HepG2 (cell line): ENCODE results near the gene DCHS2. TPM values are rescaled to one million over a fixed set of nuclear protein-coding genes. Genes with fewer than 3 reads are reported as not detected.

Source experiments
- ATAC-seq: fragments of 200-7000 bp; cut with Tn5 transposase; 3 replicates; pipeline ENCODE4 v1.9.1; 2020; ENCODE audit warnings: mild to moderate bottlenecking, moderate library complexity
- BruUV-seq: library from RNA; stranded (reverse); fragments of 400-500 nt; replicated peaks from 2 replicates; lab custom pipeline; 2021; lab: Mats Ljungman, UMichigan
- CTCF ChIA-PET: fragments of 300-600 bp; formaldehyde crosslinking; extraction: SDS; loops from one replicate; lab custom pipeline; 2021; ENCODE audit warnings: low total read pairs, inconsistent platforms, low intra/inter-chr PET ratio; lab: Yijun Ruan, JAX
- POLR2A ChIA-PET: fragments of 350-600 bp; sonication (Branson Sonifier 250); formaldehyde crosslinking; loops from one replicate; lab custom pipeline; 2020; ENCODE audit warnings: antibody characterized with exemption, inconsistent platforms; lab: Yijun Ruan, JAX
- DNase-seq: peaks from one replicate; pipeline ENCODE4 v3.0.0-alpha.2; 2015; ENCODE audit warnings: low spot score
- FAIRE-seq: peaks from 3 replicates; lab custom pipeline; 2011; peaks lifted over from hg19 to GRCh38; lab: Jason Lieb, UNC
- H2AFZ ChIP-seq: one replicate; pipeline ENCODE4 v1.6.1; 2011; ENCODE audit warnings: low read length, inconsistent platforms
- H3K27ac ChIP-seq: fragments of 300-600 bp; 3 replicates; pipeline ENCODE4 v1.8.0; 2011; ENCODE audit warnings: mixed run types, mild to moderate bottlenecking, mixed read lengths, low read length, inconsistent platforms; ENCODE audit not compliant: insufficient read depth; ENCODE audit errors: extremely low read length
- H3K27me3 ChIP-seq, 2 experiments: fragments of 200-600 bp in 1 of 2; 2 replicates in 1 of 2; 3 replicates in 1 of 2; pipeline versions ENCODE4 v1.6.0 to v1.8.0; 2011; ENCODE audit warnings: low read length in 2 of 2, mild to moderate bottlenecking in 2 of 2, moderate library complexity in 2 of 2, inconsistent platforms in 1 of 2; ENCODE audit not compliant: insufficient read depth in 2 of 2, control insufficient read depth in 1 of 2
- H3K36me3 ChIP-seq, 2 experiments: fragments of 200-600 bp in 1 of 2; replicated peaks in 1 of 2; 2 replicates in 1 of 2; 3 replicates in 1 of 2; pipeline versions ENCODE4 v1.5.1 to v1.8.0; 2011; ENCODE audit warnings: low read length in 2 of 2, inconsistent platforms in 1 of 2; ENCODE audit not compliant: insufficient read depth in 2 of 2, control insufficient read depth in 1 of 2
- H3K4me1 ChIP-seq: 2 replicates; pipeline ENCODE4 v1.5.1; 2012; ENCODE audit warnings: low read length, inconsistent platforms; ENCODE audit not compliant: insufficient read depth
- H3K4me2 ChIP-seq: 2 replicates; pipeline ENCODE4 v1.6.0; 2011; ENCODE audit warnings: low read depth, low read length, inconsistent platforms
- H3K4me3 ChIP-seq, 3 experiments: fragments of 200-600 bp in 1 of 3; sonication (generic), shearing (Covaris generic) in 1 of 3; replicated peaks in 1 of 3; 2 replicates each; pipeline ENCODE4 v1.5.1; 2011 to 2016; ENCODE audit warnings: low read length in 3 of 3, inconsistent platforms in 2 of 3, low read depth in 2 of 3, mild to moderate bottlenecking in 2 of 3, control low read depth in 1 of 3, mixed read lengths in 1 of 3; ENCODE audit not compliant: insufficient read depth in 1 of 3
- H3K79me2 ChIP-seq: one replicate; pipeline ENCODE4 v1.6.1; 2011; ENCODE audit warnings: low read length, inconsistent platforms; ENCODE audit not compliant: insufficient read depth
- H3K9ac ChIP-seq: 2 replicates; pipeline ENCODE4 v1.6.0; 2011; ENCODE audit warnings: mild to moderate bottlenecking, low read depth, low read length, inconsistent platforms; ENCODE audit not compliant: insufficient read depth
- H3K9me3 ChIP-seq: 2 replicates; pipeline ENCODE4 v1.5.1; 2012; ENCODE audit warnings: mild to moderate bottlenecking, low read length
- H4K20me1 ChIP-seq: 2 replicates; pipeline ENCODE4 v1.6.0; 2011; ENCODE audit warnings: inconsistent platforms, mild to moderate bottlenecking, low read length, moderate library complexity; ENCODE audit not compliant: insufficient read depth
- ATF3 ChIP-seq: sonication (generic); formaldehyde crosslinking; IDR thresholded peaks from 2 replicates; pipeline ENCODE4 v1.4.0; 2020; ENCODE audit warnings: missing genetic modification reagents
- DR1 ChIP-seq: sonication (generic); formaldehyde crosslinking; IDR thresholded peaks from 2 replicates; pipeline ENCODE4 v1.8.0; 2021; ENCODE audit warnings: mild to moderate bottlenecking, missing genetic modification reagents, inconsistent platforms
- GZF1 ChIP-seq: sonication (generic); formaldehyde crosslinking; IDR thresholded peaks from 2 replicates; pipeline ENCODE4 v1.5.1; 2020; ENCODE audit warnings: mild to moderate bottlenecking, missing genetic modification reagents
- HCFC1 ChIP-seq: fragments of 150-350 bp; IDR thresholded peaks from 2 replicates; pipeline ENCODE4 v1.6.1; 2014; ENCODE audit warnings: low read depth, low read length
- MTA1 ChIP-seq: sonication (generic); formaldehyde crosslinking; IDR thresholded peaks from 2 replicates; pipeline ENCODE4 v1.4.0; 2020; ENCODE audit warnings: missing genetic modification reagents, mild to moderate bottlenecking, borderline replicate concordance
- RFXANK ChIP-seq: IDR thresholded peaks from 2 replicates; pipeline ENCODE4 v1.6.1; 2016
- SNAPC5 ChIP-seq: sonication (generic); formaldehyde crosslinking; IDR thresholded peaks from 2 replicates; pipeline ENCODE4 v1.8.1; 2023; ENCODE audit warnings: mild to moderate bottlenecking, missing genetic modification reagents, borderline replicate concordance
- TFDP2 ChIP-seq: sonication (generic); formaldehyde crosslinking; IDR thresholded peaks from 2 replicates; pipeline ENCODE4 v1.4.0; 2020; ENCODE audit warnings: missing genetic modification reagents
- ZBTB25 ChIP-seq: IDR thresholded peaks from 2 replicates; pipeline ENCODE4 v1.6.1; 2018; ENCODE audit warnings: missing genetic modification reagents
- ZBTB43 ChIP-seq: sonication (generic); formaldehyde crosslinking; conservative IDR thresholded peaks from 2 replicates; pipeline ENCODE4 v1.4.0; 2020; ENCODE audit warnings: missing genetic modification reagents
- ZNF160 ChIP-seq: sonication (generic); formaldehyde crosslinking; IDR thresholded peaks from 2 replicates; pipeline ENCODE4 v1.8.0; 2022; ENCODE audit warnings: mild to moderate bottlenecking, inconsistent platforms, missing genetic modification reagents
- ZNF282 ChIP-seq: fragments of 450-650 bp; IDR thresholded peaks from 2 replicates; pipeline ENCODE4 v1.6.1; 2018; ENCODE audit not compliant: partially characterized antibody
- ZNF34 ChIP-seq: sonication (generic); formaldehyde crosslinking; IDR thresholded peaks from 2 replicates; pipeline ENCODE4 v1.4.0; 2020; ENCODE audit warnings: mild to moderate bottlenecking, missing genetic modification reagents, borderline replicate concordance
- ZNF432 ChIP-seq: sonication (generic); formaldehyde crosslinking; IDR thresholded peaks from 2 replicates; pipeline ENCODE4 v1.5.0; 2020; ENCODE audit warnings: missing genetic modification reagents, mild to moderate bottlenecking, borderline replicate concordance
- ZNF644 ChIP-seq: IDR thresholded peaks from 2 replicates; pipeline ENCODE4 v1.6.1; 2016; ENCODE audit warnings: low read depth
- WGBS: methylation state at CpG from one replicate; pipeline ENCODE4 v1.1.6; 2017; ENCODE audit warnings: low lambda C conversion rate; 5-methylcytosine and 5-hydroxymethylcytosine counted together
- in situ Hi-C: cut with HindIII; loops from 2 replicates; pipeline ENCODE4 v1.10.0; 2017; ENCODE audit warnings: low pct_unique_long_range_greater_than_20kb; ENCODE audit not compliant: extremely low pct_ligation_motif_present
- intact Hi-C: fragments of 100-400 bp; cut with micrococcal nuclease; formaldehyde crosslinking; loops from one replicate; pipeline ENCODE4 v1.10.0; 2022; ENCODE audit not compliant: unreplicated experiment
- polyA plus RNA-seq, 8 experiments: library from polyadenylated mRNA; depleted of rRNA in 3 of 8; stranded (reverse) in 7 of 8; unstranded in 1 of 8; fragments of >200 nt; fragmentation: Illumina TruSeq in 4 of 8; extraction: Trizol in 4 of 8; gene quantifications; 2 replicates each; pipeline versions ENCODE4 v1.2.1 to v1.2.3, GENCODE V29; 2011 to 2016; ENCODE audit warnings: low read depth in 4 of 8, missing spikeins in 1 of 8, mixed read lengths in 1 of 8; ENCODE audit not compliant: insufficient read depth in 1 of 8
- total RNA-seq, 5 experiments: library from RNA; depleted of rRNA; stranded (reverse); fragments of >200 nt; fragmentation: Illumina TruSeq; extraction: Trizol; gene quantifications; 2 replicates each; pipeline ENCODE4 v1.2.3, GENCODE V29; 2016; ENCODE audit warnings: low read depth in 1 of 5

Gene DCHS2
- total and polyA plus RNA-seq, 2 of the 13 experiments (the other 11 are each of a cell fraction or from before 2014, with no cell fraction given) = 0.03 TPM; not detected in 1

- FAIRE-seq = no peak
Measured at GRCh38 chr4:154473497-154473896, 18.1 kb downstream of the DCHS2 start.

GRCh38 chr4:154472858-154473257 lies 18.7 kb downstream of the DCHS2 start:
- ChIA-PET CTCF (no interaction called here), POLR2A (no interaction called here)
- peaks cover 19% of the 10 kb centered on the region for H3K4me1 ChIP-seq
- H3K4me2 ChIP-seq = no peak overlapping the region
- H3K27ac ChIP-seq = no peak overlapping the region
- H3K27me3 ChIP-seq = no peaks in the 10 kb centered on the region
- H3K79me2 ChIP-seq = no peaks in the 10 kb centered on the region
- no peaks in the 10 kb centered on the region for H3K36me3 ChIP-seq
- in situ Hi-C loops = no loop called here
- no peak overlapping the region for H3K9ac ChIP-seq
- ATAC-seq = no peak
- 67% methylated on average over 1 of the region's 1 CpG for WGBS
- no peak overlapping the region for H3K4me3 ChIP-seq
- no peak for TF ChIP-seq ZNF282
- TF ChIP-seq SNAPC5 = no peak
- no peak for TF ChIP-seq HCFC1
- TF ChIP-seq ZNF34 (CRISPR knock-in tag) = no peak
- no peak for TF ChIP-seq RFXANK (CRISPR knock-in tag)
- no peak for TF ChIP-seq ZNF432 (CRISPR knock-in tag)
- TF ChIP-seq ZBTB43 = no peak
- no peak for TF ChIP-seq MTA1 (CRISPR knock-in tag)
- TF ChIP-seq TFDP2 = no peak
- no peak for TF ChIP-seq ZNF644
- no peak for TF ChIP-seq DR1 (CRISPR knock-in tag)
- TF ChIP-seq ATF3 (CRISPR knock-in tag) = no peak
- intact Hi-C loops = no loop called here
- H4K20me1 ChIP-seq = no peaks in the 10 kb centered on the region
- H3K9me3 ChIP-seq = no peaks in the 10 kb centered on the region
- no TSS peak for BruUV-seq
- no peak for FAIRE-seq
- no peak for DNase-seq
- no peak overlapping the region for H2AFZ ChIP-seq

More at GRCh38 chr4:154473497-154473896, 18.1 kb downstream of the DCHS2 start:
- POLR2A ChIA-PET = no interaction called here
- Histone ChIP-seq H4K20me1 (no peaks in the 10 kb centered on the region), H2AFZ (no peak overlapping the region), H3K4me3 (no peak overlapping the region), H3K9me3 (no peaks in the 10 kb centered on the region), H3K27ac (no peak overlapping the region), H3K4me1 (peaks cover 19% of the 10 kb centered on the region), H3K79me2 (no peaks in the 10 kb centered on the region), H3K36me3 (no peaks in the 10 kb centered on the region), H3K4me2 (no peak overlapping the region), H3K9ac (no peak overlapping the region), H3K27me3 (no peaks in the 10 kb centered on the region)
- BruUV-seq = no TSS peak
- CTCF ChIA-PET = no interaction called here
- ATAC-seq = no peak
- WGBS = 64% methylated on average over 6 of the region's 6 CpGs
- TF ChIP-seq ZBTB25 (CRISPR knock-in tag) = no peak
- TF ChIP-seq GZF1 (CRISPR knock-in tag) = no peak
- TF ChIP-seq ZNF160 (CRISPR knock-in tag) = no peak
- in situ Hi-C loops = no loop called here
- no peak for DNase-seq
- intact Hi-C loops = no loop called here
